K562 (cell line): ENCODE results near the gene GMDS.

ENCODE experiments used
- ARID1B ChIP-seq: fragments of 450-650 bp; IDR thresholded peaks from 2 replicates; pipeline ENCODE4 v1.6.1; 2016; ENCODE audit warnings: antibody characterized with exemption, mild to moderate bottlenecking, inconsistent platforms
- ETS1 ChIP-seq: conservative IDR thresholded peaks from 2 replicates; pipeline ENCODE4 v1.6.1; 2011; ENCODE audit warnings: low read depth, mild to moderate bottlenecking, low read length; ENCODE audit not compliant: control insufficient read depth
- ILF3 ChIP-seq: fragments of 450-650 bp; IDR thresholded peaks from 2 replicates; pipeline ENCODE4 v1.6.1; 2018; ENCODE audit warnings: antibody characterized with exemption, mild to moderate bottlenecking, moderate library complexity, borderline replicate concordance
- RB1 ChIP-seq: fragments of 450-650 bp; IDR thresholded peaks from 2 replicates; pipeline ENCODE4 v1.6.1; 2017; ENCODE audit warnings: low read depth, mild to moderate bottlenecking
- SMARCA5 ChIP-seq: fragments of 450-650 bp; IDR thresholded peaks from 2 replicates; pipeline ENCODE4 v1.6.1; 2016
- TFAP4 ChIP-seq: sonication (generic); formaldehyde crosslinking; IDR thresholded peaks from 2 replicates; pipeline ENCODE4 v1.8.0; 2022; ENCODE audit warnings: missing genetic modification reagents, mild to moderate bottlenecking, moderate library complexity, borderline replicate concordance
- ZNF253 ChIP-seq: fragments of 250-450 bp; sonication (Bioruptor Pico); conservative IDR thresholded peaks from 2 replicates; pipeline ENCODE4 v1.6.1; 2021; ENCODE audit warnings: mild to moderate bottlenecking
- ZNF408 ChIP-seq: fragments of 250-450 bp; sonication (Bioruptor Pico); IDR thresholded peaks from 2 replicates; pipeline ENCODE4 v1.4.0; 2020; ENCODE audit warnings: low read depth, mild to moderate bottlenecking, moderate library complexity
- ZNF695 ChIP-seq: fragments of 450-650 bp; formaldehyde crosslinking; IDR thresholded peaks from 2 replicates; pipeline ENCODE4 v1.4.0; 2020; ENCODE audit warnings: mild to moderate bottlenecking, moderate library complexity

GRCh38 chr6:1869769-1870168, 375.6 kb downstream of the GMDS start:
- TF ChIP-seq ILF3 (no peak), ETS1 (no peak), ZNF408 (CRISPR knock-in tag) (no peak), RB1 (no peak), ZNF253 (no peak), ARID1B (no peak), TFAP4 (no peak), ZNF695 (no peak), SMARCA5 (no peak)
